OCI-LY7 (cell line): ENCODE measurements around the gene TNFRSF17. TPM values are rescaled to one million over a fixed set of nuclear protein-coding genes. Genes with fewer than 3 reads are reported as not detected.

Source experiments
- BruUV-seq: library from RNA; stranded (reverse); fragments of 400-500 nt; replicated peaks from 2 replicates; lab custom pipeline; 2021; lab: Mats Ljungman, UMichigan
- CTCF ChIA-PET: fragments of 300-600 bp; sonication (Branson Sonifier 250); formaldehyde crosslinking; loops from one replicate; lab custom pipeline; 2022; ENCODE audit warnings: antibody characterized with exemption; ENCODE audit not compliant: unreplicated experiment; lab: Charles Lee
- POLR2A ChIA-PET: fragments of 300-600 bp; sonication (Branson Sonifier 250); formaldehyde crosslinking; loops from one replicate; lab custom pipeline; 2022; ENCODE audit warnings: antibody characterized with exemption; lab: Charles Lee
- DNase-seq: peaks from one replicate; pipeline ENCODE4 v3.0.0-alpha.2; 2015; ENCODE audit warnings: low spot score
- H2AFZ ChIP-seq: fragments of 200-600 bp; sonication (generic), shearing (Covaris generic); 2 replicates; pipeline ENCODE4 v1.6.1; 2014; ENCODE audit warnings: mild to moderate bottlenecking, antibody characterized with exemption, low read length, moderate library complexity
- H3K27ac ChIP-seq: fragments of 200-600 bp; sonication (generic); 2 replicates; pipeline ENCODE4 v1.5.1; 2014; ENCODE audit warnings: mixed run types, low read depth, mild to moderate bottlenecking, moderate library complexity, low read length, inconsistent platforms; ENCODE audit not compliant: poor library complexity, severe bottlenecking
- H3K36me3 ChIP-seq: fragments of 200-600 bp; sonication (generic); 2 replicates; pipeline ENCODE4 v1.6.1; 2014; ENCODE audit warnings: mild to moderate bottlenecking, antibody characterized with exemption, low read length, moderate library complexity, mixed read lengths; ENCODE audit not compliant: insufficient read depth
- H3K4me1 ChIP-seq: fragments of 200-600 bp; sonication (generic); 2 replicates; pipeline ENCODE4 v1.5.1; 2014; ENCODE audit warnings: mild to moderate bottlenecking, low read length; ENCODE audit not compliant: insufficient read depth, poor library complexity, severe bottlenecking
- H3K4me2 ChIP-seq: fragments of 200-600 bp; sonication (generic); 2 replicates; pipeline ENCODE4 v1.6.1; 2014; ENCODE audit warnings: mild to moderate bottlenecking, low read length
- H3K4me3 ChIP-seq: fragments of 200-600 bp; sonication (generic); 2 replicates; pipeline ENCODE4 v1.5.1; 2014; ENCODE audit warnings: mild to moderate bottlenecking, low read depth, low read length; ENCODE audit not compliant: poor library complexity, severe bottlenecking
- H3K79me2 ChIP-seq: fragments of 200-600 bp; sonication (generic); 2 replicates; pipeline ENCODE4 v1.6.1; 2016; ENCODE audit warnings: low read depth, mild to moderate bottlenecking, low read length, moderate library complexity, mixed read lengths; ENCODE audit not compliant: insufficient read depth
- H3K9me2 ChIP-seq: fragments of 200-600 bp; sonication (generic); 2 replicates; pipeline ENCODE4 v1.6.1; 2016; ENCODE audit warnings: mild to moderate bottlenecking, low read length, mixed read lengths; ENCODE audit not compliant: insufficient read depth
- H3K9me3 ChIP-seq: fragments of 200-600 bp; sonication (generic); 2 replicates; pipeline ENCODE4 v1.6.1; 2014; ENCODE audit warnings: mild to moderate bottlenecking, mixed run types, low read length, mixed read lengths
- H4K20me1 ChIP-seq: fragments of 200-600 bp; sonication (generic); 2 replicates; pipeline ENCODE4 v1.6.1; 2014; ENCODE audit warnings: mild to moderate bottlenecking, antibody characterized with exemption, low read length, moderate library complexity, mixed read lengths; ENCODE audit not compliant: insufficient read depth
- CTCF ChIP-seq: fragments of 200-600 bp; sonication (generic); conservative IDR thresholded peaks from 2 replicates; pipeline ENCODE4 v1.5.1; 2014; ENCODE audit warnings: mild to moderate bottlenecking, antibody characterized with exemption, low read length, moderate library complexity, mixed read lengths
- EZH2phosphoT487 ChIP-seq: fragments of 200-600 bp; sonication (generic); IDR thresholded peaks from 2 replicates; pipeline ENCODE4 v1.6.1; 2018; ENCODE audit warnings: low read depth, borderline replicate concordance, mild to moderate bottlenecking, mixed run types, antibody characterized with exemption, low read length, moderate library complexity, mixed read lengths
- intact Hi-C: fragments of 100-400 bp; cut with micrococcal nuclease; formaldehyde crosslinking; loops from one replicate; pipeline ENCODE4 v1.10.0; 2022; ENCODE audit not compliant: unreplicated experiment
- total RNA-seq, 2 experiments: library from RNA; depleted of rRNA in 1 of 2; stranded (reverse); fragments of >200 nt in 1 of 2; shearing (Covaris generic) in 1 of 2; gene quantifications; 2 replicates each; pipeline ENCODE4 v1.2.3, GENCODE V29; 2014 to 2022

Gene TNFRSF17
- total RNA-seq, 2 experiments from 2014 or later = 33.6 to 58.2 TPM

- ChIA-PET POLR2A (interaction anchor here (1.0 kb wide), 1 partner anchor 11 kb away, joined by 6 read pairs; no protein-coding TSS in a partner anchor), CTCF (no interaction called here)
- Histone ChIP-seq H3K27ac (no peak overlapping the region), H3K9me2 (no peaks in the 10 kb centered on the region), H4K20me1 (no peaks in the 10 kb centered on the region), H3K36me3 (no peaks in the 10 kb centered on the region), H2AFZ (no peak overlapping the region), H3K9me3 (no peaks in the 10 kb centered on the region), H3K4me2 (no peak overlapping the region), H3K4me3 (no peak overlapping the region), H3K4me1 (peaks cover 10% of the 10 kb centered on the region), H3K79me2 (no peaks in the 10 kb centered on the region)
- BruUV-seq = no TSS peak
- TF ChIP-seq EZH2phosphoT487 (no peak), CTCF (no peak)
- intact Hi-C loops = no loop called here
- no peak for DNase-seq
These were observed 44.5 kb downstream of the TNFRSF17 start for GRCh38 chr16:12009462-12009861.

GRCh38 chr16:12009922-12010321 lies 44.9 kb downstream of the TNFRSF17 start:
- ChIA-PET POLR2A (no interaction called here), CTCF (no interaction called here)
- TF ChIP-seq CTCF (no peak), EZH2phosphoT487 (no peak)
- intact Hi-C loops = no loop called here
- Histone ChIP-seq H3K4me1 (peaks cover 10% of the 10 kb centered on the region), H3K4me2 (no peak overlapping the region), H4K20me1 (no peaks in the 10 kb centered on the region), H2AFZ (no peak overlapping the region), H3K79me2 (no peaks in the 10 kb centered on the region), H3K27ac (no peak overlapping the region), H3K4me3 (no peak overlapping the region), H3K9me3 (no peaks in the 10 kb centered on the region), H3K9me2 (no peaks in the 10 kb centered on the region), H3K36me3 (no peaks in the 10 kb centered on the region)
- BruUV-seq = no TSS peak
- no peak for DNase-seq

GRCh38 chr16:12010388-12011251 lies 45.6 kb downstream of the TNFRSF17 start:
- H4K20me1 ChIP-seq = no peaks in the 10 kb centered on the region
- H3K27ac ChIP-seq = no peak overlapping the region
- intact Hi-C loops = no loop called here
- no peaks in the 10 kb centered on the region for H3K36me3 ChIP-seq
- H3K9me3 ChIP-seq = no peaks in the 10 kb centered on the region
- TF ChIP-seq CTCF = no peak
- TF ChIP-seq EZH2phosphoT487 = no peak
- CTCF ChIA-PET = no interaction called here
- 0 out of 2 replicates have a peak overlapping the region, but pooled peaks have one; percentile 6 for H3K4me2 ChIP-seq
- POLR2A ChIA-PET = interaction anchor here (0.7 to 1.2 kb wide), 2 partner anchors 15 to 122 kb away, joined by 3 to 5 read pairs; no protein-coding TSS in a partner anchor
- peak; percentile 75 for DNase-seq
- H3K9me2 ChIP-seq = no peaks in the 10 kb centered on the region
- H3K79me2 ChIP-seq = no peaks in the 10 kb centered on the region
- peaks cover 10% of the 10 kb centered on the region for H3K4me1 ChIP-seq
- BruUV-seq = no TSS peak
- H2AFZ ChIP-seq = no peak overlapping the region
- H3K4me3 ChIP-seq = no peak overlapping the region
